Right lobe of liver (tissue), 6 donors: ENCODE measurements around the gene TENM3. TPM values are rescaled to one million over a fixed set of nuclear protein-coding genes. Genes with fewer than 3 reads are reported as not detected.

Experiments
- ATAC-seq, 4 donors: fragments of 200-7000 bp; cut with Tn5 transposase; one replicate each; pipeline ENCODE4 v1.9.1; 2020; ENCODE audit warnings: mild to moderate bottlenecking in 4 of 4, moderate library complexity in 4 of 4
- DNase-seq, 3 donors: peaks; one replicate each; pipeline ENCODE4 v3.0.0-alpha.2; 2020
- H3K27ac ChIP-seq, 3 donors: fragments of 200-600 bp; one replicate each; pipeline ENCODE4 v1.8.0; 2022
- H3K27me3 ChIP-seq, 2 donors: fragments of 200-600 bp; one replicate each; pipeline ENCODE4 v1.8.0; 2022
- H3K36me3 ChIP-seq, 4 donors: fragments of 200-600 bp; sonication (generic) in 1 of 4; one replicate each; pipeline versions ENCODE4 v1.5.1 to v1.8.0; 2017 to 2022; ENCODE audit warnings: control low read depth in 1 of 4
- H3K4me1 ChIP-seq, 4 donors: fragments of 200-600 bp; sonication (generic) in 1 of 4; one replicate each; pipeline versions ENCODE4 v1.5.1 to v1.8.0; 2017 to 2022; ENCODE audit warnings: control low read depth in 1 of 4
- H3K4me3 ChIP-seq, 3 donors: fragments of 200-600 bp; one replicate each; pipeline ENCODE4 v1.8.0; 2022
- H3K9me3 ChIP-seq, 4 donors: fragments of 200-600 bp; sonication (generic) in 1 of 4; one replicate each; pipeline versions ENCODE4 v1.5.1 to v1.8.0; 2017 to 2022; ENCODE audit warnings: control low read depth in 1 of 4
- POLR2A ChIP-seq: fragments of 450-650 bp; IDR thresholded peaks from one replicate; pipeline ENCODE4 v1.6.1; 2017; ENCODE audit warnings: antibody characterized with exemption, mild to moderate bottlenecking
- WGBS: methylation state at CpG from one replicate; pipeline ENCODE4 v1.1.6; 2018; ENCODE audit warnings: low coverage, low lambda C conversion rate; ENCODE audit not compliant: insufficient coverage; ENCODE audit errors: missing lambda C conversion rate; 5-methylcytosine and 5-hydroxymethylcytosine counted together
- intact Hi-C, 2 donors: fragments of 100-400 bp; cut with DNase I; formaldehyde crosslinking; loops; one replicate each; pipeline versions ENCODE4 v1.11.2 to v1.14.1; 2022
- total RNA-seq, 6 experiments: library from RNA; depleted of rRNA in 2 of 6; stranded (reverse); fragments of >200 nt in 2 of 6; fragmentation: NEBNext Ultra II Directional in 3 of 6; extraction: Animal tissue kit (Norgen Biotek cat#: 25700) in 3 of 6; gene quantifications; one replicate each; pipeline versions ENCODE4 v1.1.0 to v1.2.4, GENCODE V29; 2016 to 2023
- TF ChIP-seq, protein P1 (sequence below), 4 donors: fragments of 200-600 bp in 3 of 4; fragments of 450-650 bp in 1 of 4; IDR thresholded peaks; one replicate each; pipeline versions ENCODE4 v1.5.1 to v1.8.0; 2016 to 2022; ENCODE audit warnings: antibody characterized with exemption in 4 of 4, mild to moderate bottlenecking in 2 of 4
- donor health status: DM: no; HTN: yes; CAD: no.
- donor health status: DM: no; HTN: no; CAD: no.
- donor health status: DM: no; HTN: no; CAD: no.
- donor health status: DM: no; HTN: yes; CAD: no.
- donor health status: DM: no; HTN: yes; CAD: no.

Gene TENM3
- total RNA-seq, 6 experiments from 2014 or later = 0.06 to 3.0 (median 1.1) TPM

GRCh38 chr4:182303847-182304246 is 60.6 kb downstream of the TENM3 start:
- no peak for TF ChIP-seq POLR2A
- TF ChIP-seq, protein P1, sequence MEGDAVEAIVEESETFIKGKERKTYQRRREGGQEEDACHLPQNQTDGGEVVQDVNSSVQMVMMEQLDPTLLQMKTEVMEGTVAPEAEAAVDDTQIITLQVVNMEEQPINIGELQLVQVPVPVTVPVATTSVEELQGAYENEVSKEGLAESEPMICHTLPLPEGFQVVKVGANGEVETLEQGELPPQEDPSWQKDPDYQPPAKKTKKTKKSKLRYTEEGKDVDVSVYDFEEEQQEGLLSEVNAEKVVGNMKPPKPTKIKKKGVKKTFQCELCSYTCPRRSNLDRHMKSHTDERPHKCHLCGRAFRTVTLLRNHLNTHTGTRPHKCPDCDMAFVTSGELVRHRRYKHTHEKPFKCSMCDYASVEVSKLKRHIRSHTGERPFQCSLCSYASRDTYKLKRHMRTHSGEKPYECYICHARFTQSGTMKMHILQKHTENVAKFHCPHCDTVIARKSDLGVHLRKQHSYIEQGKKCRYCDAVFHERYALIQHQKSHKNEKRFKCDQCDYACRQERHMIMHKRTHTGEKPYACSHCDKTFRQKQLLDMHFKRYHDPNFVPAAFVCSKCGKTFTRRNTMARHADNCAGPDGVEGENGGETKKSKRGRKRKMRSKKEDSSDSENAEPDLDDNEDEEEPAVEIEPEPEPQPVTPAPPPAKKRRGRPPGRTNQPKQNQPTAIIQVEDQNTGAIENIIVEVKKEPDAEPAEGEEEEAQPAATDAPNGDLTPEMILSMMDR (IDR thresholded peaks at IDR 0.05) = no peak
- Histone ChIP-seq H3K36me3 (no peaks in the 10 kb centered on the region), H3K27me3 (no peaks in the 10 kb centered on the region), H3K4me1 (no peaks in the 10 kb centered on the region), H3K4me3 (no peak overlapping the region), H3K27ac (no peak overlapping the region), H3K9me3 (no peaks in the 10 kb centered on the region)
- intact Hi-C loops = no loop called here
- 70% methylated on average over 5 of the region's 5 CpGs for WGBS
- DNase-seq (no peak), ATAC-seq (no peak)

- TF ChIP-seq, protein P1 (IDR thresholded peaks at IDR 0.05) = peak in 1 of 4 donors; percentile 15
- TF ChIP-seq POLR2A = no peak
- Histone ChIP-seq H3K9me3 (no peaks in the 10 kb centered on the region), H3K4me1 (no peaks in the 10 kb centered on the region), H3K36me3 (no peaks in the 10 kb centered on the region), H3K27me3 (no peaks in the 10 kb centered on the region), H3K27ac (no peak overlapping the region), H3K4me3 (no peak overlapping the region)
- ATAC-seq = no peak
- no peak for DNase-seq
- intact Hi-C loops = no loop called here
- 62% methylated on average over 4 of the region's 4 CpGs for WGBS
These were observed 63.7 kb downstream of the TENM3 start for GRCh38 chr4:182306792-182307507.

GRCh38 chr4:182307746-182308145 is 64.5 kb downstream of the TENM3 start:
- no peaks in the 10 kb centered on the region for H3K27me3 ChIP-seq
- intact Hi-C loops = no loop called here
- H3K27ac ChIP-seq = no peak overlapping the region
- H3K4me1 ChIP-seq = no peaks in the 10 kb centered on the region
- ATAC-seq (no peak), DNase-seq (no peak)
- H3K4me3 ChIP-seq = no peak overlapping the region
- no peaks in the 10 kb centered on the region for H3K36me3 ChIP-seq
- 72% methylated on average over 2 of the region's 2 CpGs for WGBS
- TF ChIP-seq, protein P1 (IDR thresholded peaks at IDR 0.05) = no peak
- TF ChIP-seq POLR2A = no peak
- H3K9me3 ChIP-seq = no peaks in the 10 kb centered on the region

GRCh38 chr4:182309877-182310276 is 66.7 kb downstream of the TENM3 start:
- no peaks in the 10 kb centered on the region for H3K4me1 ChIP-seq
- H3K27me3 ChIP-seq = no peaks in the 10 kb centered on the region
- intact Hi-C loops = no loop called here
- H3K9me3 ChIP-seq = peaks cover 0 to 7% (median 0%) of the 10 kb centered on the region in 4 donors
- no peak for TF ChIP-seq POLR2A
- TF ChIP-seq, protein P1 (IDR thresholded peaks at IDR 0.05) = no peak
- H3K27ac ChIP-seq = no peak overlapping the region
- DNase-seq (no peak), ATAC-seq (peak; percentile 47 to 86 (median 67))
- no peak overlapping the region for H3K4me3 ChIP-seq
- H3K36me3 ChIP-seq = no peaks in the 10 kb centered on the region
- 19% methylated on average over 1 of the region's 1 CpG for WGBS
